ENCODE results near the gene IL27RA. TPM values are rescaled to one million over a fixed set of nuclear protein-coding genes. Genes with fewer than 3 reads are reported as not detected.

IL27RA gene
- polyA plus RNA-seq, 1 donor from 2014 or later, result 1.0 TPM

- no peak overlapping the region for H3K4me2 ChIP-seq (ENCODE audit: low read length)
- H3K79me2 ChIP-seq (replicated peaks; ENCODE audit: insufficient read depth, low read length), result no peaks in the 10 kb centered on the region
- H3K27ac ChIP-seq (ENCODE audit: low read length), result no peak overlapping the region
- H4K20me1 ChIP-seq (ENCODE audit: insufficient read depth), result no peaks in the 10 kb centered on the region
- no peaks in the 10 kb centered on the region for H3K9me3 ChIP-seq (ENCODE audit: low read length)
- no peaks in the 10 kb centered on the region for H3K36me3 ChIP-seq (ENCODE audit: insufficient read depth, low read length)
- H3K27me3 ChIP-seq (ENCODE audit: insufficient read depth, low read depth, low read length), result no peaks in the 10 kb centered on the region
- no peaks in the 10 kb centered on the region for H3K9me2 ChIP-seq (ENCODE audit: insufficient read depth, low read length)
- no peak overlapping the region for H3K9ac ChIP-seq (ENCODE audit: low read length)
- TF ChIP-seq MXI1 (conservative IDR thresholded peaks at IDR 0.05; ENCODE audit: poor library complexity, severe bottlenecking), result no peak
- TF ChIP-seq EP300 (conservative IDR thresholded peaks at IDR 0.05; ENCODE audit: poor library complexity, severe bottlenecking), result no peak
- no peak for TF ChIP-seq CTCF (IDR thresholded peaks at IDR 0.05; ENCODE audit: poor library complexity, severe bottlenecking)
- no peak for TF ChIP-seq POLR2AphosphoS5 (IDR thresholded peaks at IDR 0.05)
- TF ChIP-seq TAF1 (IDR thresholded peaks at IDR 0.05; ENCODE audit: low read depth), result no peak
- TF ChIP-seq REST (IDR thresholded peaks at IDR 0.05; ENCODE audit: borderline replicate concordance), result no peak
- no peak overlapping the region for H2AFZ ChIP-seq (ENCODE audit: low read depth, low read length)
- H3K4me3 ChIP-seq (ENCODE audit: low read length), result no peak overlapping the region
- H3F3A ChIP-seq (ENCODE audit: insufficient read depth, low read length, poor library complexity, severe bottlenecking), result no peaks in the 10 kb centered on the region
Observed at GRCh38 chr19:14012378-14012915, 19.1 kb upstream of the IL27RA start.

GRCh38 chr19:14015524-14016035 lies 16.0 kb upstream of the IL27RA start:
- H2AFZ ChIP-seq (ENCODE audit: low read depth, low read length), result no peak overlapping the region
- no peak overlapping the region for H3K4me2 ChIP-seq (ENCODE audit: low read length)
- no peaks in the 10 kb centered on the region for H3F3A ChIP-seq (ENCODE audit: insufficient read depth, low read length, poor library complexity, severe bottlenecking)
- no peak overlapping the region for H3K4me3 ChIP-seq (ENCODE audit: low read length)
- no peaks in the 10 kb centered on the region for H3K9me3 ChIP-seq (ENCODE audit: low read length)
- no peaks in the 10 kb centered on the region for H3K27me3 ChIP-seq (ENCODE audit: insufficient read depth, low read depth, low read length)
- TF ChIP-seq EZH2 (IDR thresholded peaks at IDR 0.05; ENCODE audit: borderline replicate concordance, insufficient read depth, low read length, poor library complexity, severe bottlenecking) (no peak), SMC3 (conservative IDR thresholded peaks at IDR 0.05; ENCODE audit: poor library complexity) (no peak), TAF1 (IDR thresholded peaks at IDR 0.05; ENCODE audit: low read depth) (no peak)
- no peak overlapping the region for H3K9ac ChIP-seq (ENCODE audit: low read length)
- H4K20me1 ChIP-seq (ENCODE audit: insufficient read depth), result no peaks in the 10 kb centered on the region
- no peaks in the 10 kb centered on the region for H3K79me2 ChIP-seq (replicated peaks; ENCODE audit: insufficient read depth, low read length)
- H3K9me2 ChIP-seq (ENCODE audit: insufficient read depth, low read length), result no peaks in the 10 kb centered on the region
- no peaks in the 10 kb centered on the region for H3K36me3 ChIP-seq (ENCODE audit: insufficient read depth, low read length)
- no peak overlapping the region for H3K27ac ChIP-seq (ENCODE audit: low read length)

- Histone ChIP-seq H3K27ac (ENCODE audit: low read length) (no peak overlapping the region), H3K9me2 (ENCODE audit: insufficient read depth, low read length) (no peaks in the 10 kb centered on the region), H3F3A (ENCODE audit: insufficient read depth, low read length, poor library complexity, severe bottlenecking) (no peaks in the 10 kb centered on the region), H3K36me3 (ENCODE audit: insufficient read depth, low read length) (no peaks in the 10 kb centered on the region), H3K27me3 (ENCODE audit: insufficient read depth, low read depth, low read length) (no peaks in the 10 kb centered on the region), H3K9ac (ENCODE audit: low read length) (no peak overlapping the region), H3K9me3 (ENCODE audit: low read length) (no peaks in the 10 kb centered on the region), H4K20me1 (ENCODE audit: insufficient read depth) (no peaks in the 10 kb centered on the region), H2AFZ (ENCODE audit: low read depth, low read length) (no peak overlapping the region), H3K4me2 (ENCODE audit: low read length) (no peak overlapping the region), H3K79me2 (replicated peaks; ENCODE audit: insufficient read depth, low read length) (no peaks in the 10 kb centered on the region), H3K4me3 (ENCODE audit: low read length) (no peak overlapping the region)
- no peak for TF ChIP-seq MXI1 (conservative IDR thresholded peaks at IDR 0.05; ENCODE audit: poor library complexity, severe bottlenecking)
- no peak for TF ChIP-seq CTCF (IDR thresholded peaks at IDR 0.05; ENCODE audit: poor library complexity, severe bottlenecking)
- TF ChIP-seq EZH2 (IDR thresholded peaks at IDR 0.05; ENCODE audit: borderline replicate concordance, insufficient read depth, low read length, poor library complexity, severe bottlenecking), result no peak
- TF ChIP-seq REST (IDR thresholded peaks at IDR 0.05; ENCODE audit: borderline replicate concordance), result no peak
- TF ChIP-seq RAD21 (conservative IDR thresholded peaks at IDR 0.05), result no peak
- TF ChIP-seq SMC3 (conservative IDR thresholded peaks at IDR 0.05; ENCODE audit: poor library complexity), result no peak
Observed at GRCh38 chr19:14019100-14019499, 12.5 kb upstream of the IL27RA start.
